Heart left ventricle (tissue), 16 donors: ENCODE data around the gene HPSE2. TPM values are rescaled to one million over a fixed set of nuclear protein-coding genes. Genes with fewer than 3 reads are reported as not detected.
A peak's percentile ranks its signal among the peaks of the same experiment; 100 is the strongest.

Experiments used
- ATAC-seq, 4 donors: fragments of 200-7000 bp; cut with Tn5 transposase; one replicate each; pipeline ENCODE4 v1.9.1; 2020 to 2022; ENCODE audit warnings: moderate library complexity in 4 of 4, mild to moderate bottlenecking in 3 of 4, moderate number of reproducible peaks in 1 of 4
- DNase-seq, 5 donors: peaks; one replicate each; pipeline ENCODE4 v3.0.0-alpha.2; 2020
- H3K27ac ChIP-seq, 12 donors: fragments of 200-600 bp; sonication (generic) in 4 of 12; one replicate each; pipeline versions ENCODE4 v1.5.0 to v1.8.0; 2016 to 2022; ENCODE audit warnings: mild to moderate bottlenecking in 2 of 12
- H3K27me3 ChIP-seq, 9 donors: fragments of 200-600 bp; sonication (generic) in 2 of 9; one replicate each; pipeline versions ENCODE4 v1.5.1 to v1.8.0; 2016 to 2022; ENCODE audit warnings: mild to moderate bottlenecking in 3 of 9
- H3K36me3 ChIP-seq, 9 donors: fragments of 200-600 bp; sonication (generic) in 2 of 9; one replicate each; pipeline versions ENCODE4 v1.5.0 to v1.8.0; 2018 to 2022; ENCODE audit warnings: mild to moderate bottlenecking in 2 of 9
- H3K4me1 ChIP-seq, 12 donors: fragments of 200-600 bp; sonication (generic) in 4 of 12; one replicate each; pipeline versions ENCODE4 v1.5.0 to v1.8.0; 2016 to 2022; ENCODE audit warnings: mild to moderate bottlenecking in 3 of 12
- H3K4me3 ChIP-seq, 12 donors: fragments of 200-600 bp; sonication (generic) in 4 of 12; one replicate each; pipeline versions ENCODE4 v1.5.0 to v1.8.0; 2017 to 2022; ENCODE audit warnings: mild to moderate bottlenecking in 9 of 12, moderate library complexity in 4 of 12
- H3K9me3 ChIP-seq, 12 donors: fragments of 200-600 bp; sonication (generic) in 4 of 12; one replicate each; pipeline versions ENCODE4 v1.5.0 to v1.8.0; 2016 to 2022; ENCODE audit warnings: mild to moderate bottlenecking in 1 of 12
- POLR2A ChIP-seq, 2 donors: fragments of 450-650 bp; IDR thresholded peaks; one replicate each; pipeline ENCODE4 v1.6.1; 2017; ENCODE audit warnings: antibody characterized with exemption in 2 of 2, mild to moderate bottlenecking in 2 of 2, moderate library complexity in 2 of 2
- WGBS, 4 donors: extraction: QIAGEN DNeasy Blood & Tissue Kit in 2 of 4; methylation state at CpG; one replicate each; pipeline versions ENCODE4 v1.1.5 to v1.1.7; 2013 to 2018; 5-methylcytosine and 5-hydroxymethylcytosine counted together
- intact Hi-C, 10 donors: fragments of 100-400 bp; cut with DNase I; formaldehyde crosslinking; loops; one replicate each; pipeline versions ENCODE4 v1.11.1 to v1.14.2; 2022
- polyA plus RNA-seq, 2 donors: library from polyadenylated mRNA; stranded (reverse); fragments of 200-250 nt; gene quantifications; one replicate each; pipeline ENCODE4 v1.2.3, GENCODE V29; 2013
- total RNA-seq, 9 donors: library from RNA; depleted of rRNA in 2 of 9; stranded (reverse); fragments of >200 nt in 2 of 9; fragmentation: NEBNext Ultra II Directional in 3 of 9; extraction: Animal tissue kit (Norgen Biotek cat#: 25700) in 3 of 9; gene quantifications; one replicate each; pipeline versions ENCODE4 v1.1.0 to v1.2.4, GENCODE V29; 2016 to 2023
- TF ChIP-seq, protein P1 (sequence below), 12 donors: fragments of 200-600 bp; sonication (generic) in 4 of 12; IDR thresholded peaks; one replicate each; pipeline versions ENCODE4 v1.5.0 to v1.8.0; 2018 to 2022; ENCODE audit warnings: antibody characterized with exemption in 12 of 12, mild to moderate bottlenecking in 5 of 12
- donor health status: ischemic (EF 13 %, LVEDD 7.1; RV severe dilation, severe dysfunction).
- donor health status: healthy with polysubstance abuse.
- donor health status: DM: no; HTN: yes; CAD: no.
- donor health status: DM: no; HTN: no; CAD: no.
- donor health status: ischemic (EF 25% LVEDD 6.9; RV normal size, moderate dysfunction).
- donor health status: ischemic (EF 25% LVEDD 5.7; RV mildly dilated, moderate dysfunction).
- donor health status: healthy.
- donor health status: DM: yes; HTN: yes; CAD: no.
- donor health status: ischemic (EF 35%, LVEDD 5.7; RV mildly dilated, moderate dysfunction).
- donor health status: nonischemic (EF 11% LVEDD 7.7; RV severe dilation, severe dysfunction).
- donor health status: DM: yes; HTN: yes; CAD: no.
- donor health status: PGD.
- donor health status: ischemic (EF 29% LVEDD 5.4; RV normal size, mild dysfunction).
- donor health status: nonischemic (EF 23%, LVEDD 6.1; RV moderate dilation, normal function).

The HPSE2 gene
- total and polyA plus RNA-seq, 11 donors: 0.06 to 0.18 (median 0.12) TPM; not detected in 3

DNA sequence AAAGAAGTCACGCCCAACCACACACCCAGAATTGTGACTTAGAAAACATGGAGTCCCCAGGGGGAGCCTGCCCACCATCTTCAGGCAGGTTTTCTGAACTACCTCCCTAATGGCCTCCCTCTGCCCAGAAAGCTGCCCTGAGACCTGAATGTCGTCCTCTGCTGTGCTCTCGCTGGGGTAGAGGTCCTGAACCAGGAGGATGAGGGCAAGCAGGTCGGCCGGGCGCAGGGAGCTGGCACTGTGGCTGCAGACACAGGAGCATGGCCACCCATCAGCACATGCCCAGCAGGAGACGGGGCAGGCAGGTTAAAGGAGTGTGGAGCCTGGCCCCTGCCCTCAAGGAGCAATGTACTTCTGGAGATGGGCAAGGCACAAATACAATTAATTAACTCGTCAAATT, 805.2 kb downstream of the HPSE2 start:
- Histone ChIP-seq H3K4me1 (peaks cover 0 to 14% (median 2%) of the 10 kb centered on the region in 12 donors), H3K9me3 (peaks cover 0 to 12% (median 0%) of the 10 kb centered on the region in 12 donors), H3K36me3 (peaks cover 4 to 97% (median 78%) of the 10 kb centered on the region in 9 donors), H3K27ac (peak overlapping the region in 7 of 12 donors; percentile 61 to 85 (median 69)), H3K27me3 (no peaks in the 10 kb centered on the region), H3K4me3 (no peak overlapping the region)
- intact Hi-C loops: loop anchor here in 1 of 10 donors (2.0 kb wide), 1 partner anchor 30 kb away; no protein-coding TSS in a partner anchor
- 97 to 98% (median 97%) methylated on average over 8 of the region's 8 CpGs for WGBS, 4 donors
- DNase-seq (peak in 1 of 5 donors; percentile 12), ATAC-seq (no peak)
- TF ChIP-seq POLR2A (IDR thresholded peaks at IDR 0.05): no peak
- TF ChIP-seq, protein P1, sequence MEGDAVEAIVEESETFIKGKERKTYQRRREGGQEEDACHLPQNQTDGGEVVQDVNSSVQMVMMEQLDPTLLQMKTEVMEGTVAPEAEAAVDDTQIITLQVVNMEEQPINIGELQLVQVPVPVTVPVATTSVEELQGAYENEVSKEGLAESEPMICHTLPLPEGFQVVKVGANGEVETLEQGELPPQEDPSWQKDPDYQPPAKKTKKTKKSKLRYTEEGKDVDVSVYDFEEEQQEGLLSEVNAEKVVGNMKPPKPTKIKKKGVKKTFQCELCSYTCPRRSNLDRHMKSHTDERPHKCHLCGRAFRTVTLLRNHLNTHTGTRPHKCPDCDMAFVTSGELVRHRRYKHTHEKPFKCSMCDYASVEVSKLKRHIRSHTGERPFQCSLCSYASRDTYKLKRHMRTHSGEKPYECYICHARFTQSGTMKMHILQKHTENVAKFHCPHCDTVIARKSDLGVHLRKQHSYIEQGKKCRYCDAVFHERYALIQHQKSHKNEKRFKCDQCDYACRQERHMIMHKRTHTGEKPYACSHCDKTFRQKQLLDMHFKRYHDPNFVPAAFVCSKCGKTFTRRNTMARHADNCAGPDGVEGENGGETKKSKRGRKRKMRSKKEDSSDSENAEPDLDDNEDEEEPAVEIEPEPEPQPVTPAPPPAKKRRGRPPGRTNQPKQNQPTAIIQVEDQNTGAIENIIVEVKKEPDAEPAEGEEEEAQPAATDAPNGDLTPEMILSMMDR (IDR thresholded peaks at IDR 0.05): no peak

DNA sequence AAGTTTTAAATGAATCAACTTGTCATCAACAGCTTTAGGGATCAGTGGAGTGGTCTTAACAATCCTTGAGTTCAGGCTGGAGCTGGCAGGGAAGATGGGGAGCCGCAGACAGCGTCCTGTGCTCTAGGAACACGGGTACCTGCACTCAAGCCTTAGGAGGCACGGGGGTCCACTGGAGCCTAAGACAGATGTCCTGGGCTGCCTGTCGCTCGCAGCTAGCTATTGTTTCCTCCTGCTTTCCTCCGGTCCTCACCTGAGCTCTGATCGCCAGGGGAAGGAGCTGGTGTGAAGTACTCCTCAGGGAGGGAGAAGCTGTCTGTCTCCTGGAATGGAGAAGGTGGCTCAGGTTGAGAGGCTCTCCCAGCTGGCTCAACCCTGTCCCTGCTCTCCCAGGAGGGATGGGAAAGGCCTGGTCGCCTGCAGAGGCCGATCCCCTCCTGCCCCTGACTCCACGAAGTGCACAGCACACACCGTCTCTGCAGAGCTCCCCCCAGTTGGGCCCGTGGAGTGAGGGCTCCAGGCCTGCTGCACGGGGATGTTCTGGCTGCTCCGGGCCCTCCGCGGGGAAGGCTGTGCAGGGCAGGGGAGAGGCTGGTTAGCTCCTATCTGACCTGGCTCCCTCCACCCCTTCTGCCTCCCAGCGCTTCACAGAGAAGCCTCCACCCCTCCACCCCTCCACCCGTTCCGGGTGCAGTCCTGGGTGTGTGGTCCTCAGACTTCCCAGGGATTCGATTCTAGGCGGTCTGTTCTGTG, 806.2 kb downstream of the HPSE2 start:
- DNase-seq (peak in 1 of 5 donors; percentile 12), ATAC-seq (no peak)
- TF ChIP-seq, protein P1 (IDR thresholded peaks at IDR 0.05): no peak
- TF ChIP-seq POLR2A (IDR thresholded peaks at IDR 0.05): no peak
- no peak overlapping the region for H3K4me3 ChIP-seq
- H3K27ac ChIP-seq: no peak overlapping the region
- H3K4me1 ChIP-seq: peaks cover 0 to 14% (median 2%) of the 10 kb centered on the region in 12 donors
- intact Hi-C loops: loop anchor here in 2 of 10 donors (2.0 to 10.0 kb wide), 2 partner anchors 31 to 745 kb away; no protein-coding TSS in a partner anchor
- peaks cover 0 to 12% (median 0%) of the 10 kb centered on the region in 12 donors for H3K9me3 ChIP-seq
- H3K36me3 ChIP-seq: peaks cover 4 to 97% (median 73%) of the 10 kb centered on the region in 9 donors
- WGBS, 4 donors: 93 to 95% (median 95%) methylated on average over 15 to 22 of the region's 22 CpGs
- H3K27me3 ChIP-seq: no peaks in the 10 kb centered on the region

DNA sequence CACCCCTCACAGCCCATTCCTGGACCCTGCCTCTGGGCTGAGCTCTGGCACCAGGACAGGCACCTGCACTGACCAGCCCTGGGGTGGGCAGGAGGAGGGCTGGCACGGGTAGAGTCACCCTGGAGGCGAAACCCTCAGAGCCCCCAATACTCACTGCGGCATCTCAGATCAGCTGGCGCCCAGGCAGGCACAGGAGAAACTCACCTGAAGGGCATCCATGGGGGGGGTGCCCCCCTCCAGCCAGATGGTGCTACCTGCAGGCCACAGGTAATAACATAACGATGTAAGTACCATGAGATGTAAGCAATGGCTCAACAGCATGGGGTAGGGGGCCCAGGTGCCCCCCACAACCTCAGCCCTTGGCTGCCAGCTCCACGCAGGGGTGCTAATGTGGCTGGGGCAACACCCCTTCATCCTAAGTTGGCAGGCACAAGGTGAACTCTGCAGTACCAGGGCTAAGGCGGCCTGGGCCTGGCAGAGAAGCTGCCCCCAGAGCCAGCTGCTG, 808.6 kb downstream of the HPSE2 start:
- Histone ChIP-seq H3K27me3 (no peaks in the 10 kb centered on the region), H3K4me3 (no peak overlapping the region), H3K9me3 (peaks cover 0 to 3% (median 0%) of the 10 kb centered on the region in 12 donors), H3K27ac (no peak overlapping the region), H3K4me1 (peaks cover 0 to 13% (median 2%) of the 10 kb centered on the region in 12 donors), H3K36me3 (peaks cover 0 to 99% (median 63%) of the 10 kb centered on the region in 9 donors)
- 95 to 96% (median 95%) methylated on average over 6 to 7 of the region's 7 CpGs for WGBS, 4 donors
- intact Hi-C loops: loop anchor here in 1 of 10 donors (10.0 kb wide), 1 partner anchor 748 kb away; no protein-coding TSS in a partner anchor
- ATAC-seq (no peak), DNase-seq (peak in 1 of 5 donors; percentile 15)
- TF ChIP-seq POLR2A (IDR thresholded peaks at IDR 0.05): no peak
- TF ChIP-seq, protein P1 (IDR thresholded peaks at IDR 0.05): no peak
